Measurements from ENCODE around the gene SLC37A3.
"Not testable (repeated sequence)": the region's sequence is repeated elsewhere in the genome, so short reads cannot be mapped to it uniquely, and the experiment has no call there.

The SLC37A3 gene

GRCh38 chr7:140349144-140349771 lies 49.1 kb downstream of the SLC37A3 start:
- peaks cover 0 to 51% (median 0%) of the 10 kb centered on the region in 11 experiments; a peak in 4 of 22 replicates for H4K20me1 ChIP-seq
- no peak for TF ChIP-seq Cebpa-rat (IDR thresholded peaks at IDR 0.05)
- peaks cover 18 to 40% (median 32%) of the 10 kb centered on the region in 10 experiments for H3K4me1 ChIP-seq
- no peaks in the 10 kb centered on the region for H3K9me3 ChIP-seq (replicated peaks in 1 of 11)
- H3K36me3 ChIP-seq, result peaks cover 62 to 99% (median 91%) of the 10 kb centered on the region in 11 experiments
- no peaks in the 10 kb centered on the region for H3K27me3 ChIP-seq
- peak overlapping the region in 9 of 11 experiments; percentile 12 to 73 (median 44); a peak in 14 of 22 replicates for H3K9ac ChIP-seq
- peak overlapping the region; percentile 1 to 82 (median 53); a peak in 17 of 22 replicates for H3K27ac ChIP-seq
- H3K4me3 ChIP-seq, result peak overlapping the region in 2 of 10 experiments; percentile 7 to 27; a peak in 4 of 20 replicates
- peak overlapping the region; percentile 18 to 82 (median 70) for H3K4me2 ChIP-seq

GRCh38 chr7:140348161-140348849 lies 50.0 kb downstream of the SLC37A3 start:
- peak overlapping the region in 3 of 11 experiments; percentile 26 to 73 (median 70); a peak in 6 of 22 replicates for H3K9ac ChIP-seq
- peaks cover 63 to 99% (median 91%) of the 10 kb centered on the region in 11 experiments for H3K36me3 ChIP-seq
- H3K27ac ChIP-seq, result peak overlapping the region in 7 of 11 experiments; percentile 36 to 82 (median 79); a peak in 13 of 22 replicates

GRCh38 chr7:140347218-140347617 lies 51.1 kb downstream of the SLC37A3 start:
- peaks cover 55 to 99% (median 90%) of the 10 kb centered on the region in 11 experiments for H3K36me3 ChIP-seq
- peaks cover 0 to 65% (median 0%) of the 10 kb centered on the region in 11 experiments; a peak in 7 of 22 replicates for H4K20me1 ChIP-seq
- H3K27me3 ChIP-seq, result no peaks in the 10 kb centered on the region
- TF ChIP-seq Cebpa-rat (IDR thresholded peaks at IDR 0.05), result no peak
- H3K9ac ChIP-seq, result no peak overlapping the region
- H3K4me1 ChIP-seq, result peaks cover 27 to 49% (median 44%) of the 10 kb centered on the region in 10 experiments
- no peak overlapping the region for H3K27ac ChIP-seq
- H3K9me3 ChIP-seq (replicated peaks in 1 of 11), result no peaks in the 10 kb centered on the region
- H3K4me2 ChIP-seq, result no peak overlapping the region
- no peak overlapping the region for H3K4me3 ChIP-seq

More at GRCh38 chr7:140348161-140348849, 50.0 kb downstream of the SLC37A3 start:
- Histone ChIP-seq H3K27me3 (no peaks in the 10 kb centered on the region), H3K4me3 (no peak overlapping the region), H3K4me1 (peaks cover 19 to 41% (median 36%) of the 10 kb centered on the region in 10 experiments), H3K4me2 (peak overlapping the region in 8 of 11 experiments; percentile 60 to 82 (median 70); a peak in 12 of 22 replicates), H3K9me3 (replicated peaks in 1 of 11) (no peaks in the 10 kb centered on the region), H4K20me1 (peaks cover 0 to 60% (median 0%) of the 10 kb centered on the region in 11 experiments; a peak in 7 of 22 replicates)
- no peak for TF ChIP-seq Cebpa-rat (IDR thresholded peaks at IDR 0.05)

GRCh38 chr7:140345426-140345825 lies 52.9 kb downstream of the SLC37A3 start:
- Histone ChIP-seq H3K9me3 (replicated peaks in 1 of 11) (no peaks in the 10 kb centered on the region), H3K27ac (no peak overlapping the region), H3K27me3 (no peaks in the 10 kb centered on the region), H3K4me1 (peaks cover 21 to 42% (median 34%) of the 10 kb centered on the region in 10 experiments), H3K9ac (0 out of 22 replicates have a peak overlapping the region, but pooled peaks of 1 of the 11 experiments have one; percentile 4), H3K36me3 (peaks cover 60 to 99% (median 92%) of the 10 kb centered on the region in 11 experiments), H3K4me3 (no peak overlapping the region), H3K4me2 (no peak overlapping the region), H4K20me1 (peaks cover 0 to 78% (median 0%) of the 10 kb centered on the region in 11 experiments; a peak in 7 of 22 replicates)
- TF ChIP-seq Cebpa-rat (IDR thresholded peaks at IDR 0.05), result no peak

GRCh38 chr7:140342727-140343514 lies 55.4 kb downstream of the SLC37A3 start:
- peaks cover 0 to 62% (median 0%) of the 10 kb centered on the region in 11 experiments; a peak in 7 of 22 replicates for H4K20me1 ChIP-seq
- H3K4me3 ChIP-seq, result no peak overlapping the region
- peak overlapping the region in 7 of 11 experiments; percentile 3 to 82 (median 60); a peak in 11 of 22 replicates for H3K4me2 ChIP-seq
- H3K4me1 ChIP-seq, result peaks cover 0 to 26% (median 18%) of the 10 kb centered on the region in 10 experiments; a peak in 18 of 20 replicates
- peak overlapping the region in 8 of 11 experiments; percentile 10 to 61 (median 46); a peak in 11 of 22 replicates for H3K27ac ChIP-seq
- H3K9me3 ChIP-seq (replicated peaks in 1 of 11), result no peaks in the 10 kb centered on the region; a peak in 1 of 22 replicates
- peak overlapping the region in 3 of 11 experiments; percentile 23 to 56 (median 48); a peak in 3 of 22 replicates for H3K9ac ChIP-seq
- H3K27me3 ChIP-seq, result no peaks in the 10 kb centered on the region
- peaks cover 68 to 100% (median 94%) of the 10 kb centered on the region in 11 experiments for H3K36me3 ChIP-seq
- no peak for TF ChIP-seq Cebpa-rat (IDR thresholded peaks at IDR 0.05)

- not testable (repeated sequence) for H3K4me3 ChIP-seq; H3K9me3 ChIP-seq (replicated peaks in 1 of 11); H3K27ac ChIP-seq; H3K27me3 ChIP-seq; H3K9ac ChIP-seq; H3K4me2 ChIP-seq
- Histone ChIP-seq H3K4me1 (peaks cover 0 to 28% (median 20%) of the 10 kb centered on the region in 10 experiments; a peak in 18 of 20 replicates), H3K36me3 (peaks cover 66 to 100% (median 95%) of the 10 kb centered on the region in 11 experiments), H4K20me1 (peaks cover 0 to 45% (median 0%) of the 10 kb centered on the region in 11 experiments; a peak in 8 of 22 replicates)
Measured at GRCh38 chr7:140338959-140339358, 59.4 kb downstream of the SLC37A3 start.

- Histone ChIP-seq H3K4me2 (no peak overlapping the region), H3K9me3 (replicated peaks in 1 of 11) (no peaks in the 10 kb centered on the region; a peak in 1 of 22 replicates), H3K36me3 (peaks cover 36 to 89% (median 74%) of the 10 kb centered on the region in 11 experiments), H3K4me1 (peaks cover 15 to 35% (median 28%) of the 10 kb centered on the region in 10 experiments), H3K27me3 (no peaks in the 10 kb centered on the region), H3K9ac (no peak overlapping the region), H4K20me1 (peaks cover 0 to 56% (median 0%) of the 10 kb centered on the region in 11 experiments; a peak in 7 of 22 replicates), H3K4me3 (no peak overlapping the region), H3K27ac (no peak overlapping the region)
- TF ChIP-seq Cebpa-rat (IDR thresholded peaks at IDR 0.05), result no peak
Measured at GRCh38 chr7:140334341-140335057, 63.8 kb downstream of the SLC37A3 start.

- no peak for TF ChIP-seq Cebpa-rat (IDR thresholded peaks at IDR 0.05)
- Histone ChIP-seq H3K27ac (no peak overlapping the region), H3K4me3 (no peak overlapping the region), H3K4me1 (peaks cover 15 to 35% (median 28%) of the 10 kb centered on the region in 10 experiments), H3K27me3 (no peaks in the 10 kb centered on the region), H4K20me1 (peaks cover 0 to 56% (median 0%) of the 10 kb centered on the region in 11 experiments; a peak in 7 of 22 replicates), H3K9ac (no peak overlapping the region), H3K4me2 (no peak overlapping the region), H3K36me3 (peaks cover 33 to 81% (median 66%) of the 10 kb centered on the region in 11 experiments), H3K9me3 (replicated peaks in 1 of 11) (no peaks in the 10 kb centered on the region)
Measured at GRCh38 chr7:140333686-140334085, 64.6 kb downstream of the SLC37A3 start.
